Progenitor cell of endocrine pancreas (in vitro differentiated cells): ENCODE results near the gene FADS6. TPM values are rescaled to one million over a fixed set of nuclear protein-coding genes. Genes with fewer than 3 reads are reported as not detected.
A peak's percentile ranks its signal among the peaks of the same experiment; 100 is the strongest.

Experiments
- DNase-seq: peaks from one replicate; pipeline ENCODE4 v3.0.0; 2021; ENCODE audit warnings: low spot score; ENCODE audit not compliant: unreplicated experiment
- H3K27ac Mint-ChIP-seq: 2 replicates; pipeline ENCODE4 v1.8.0; 2021; ENCODE audit warnings: mild to moderate bottlenecking, moderate library complexity, mixed read lengths
- H3K27me3 Mint-ChIP-seq: 2 replicates; pipeline ENCODE4 v1.8.0; 2021; ENCODE audit warnings: mixed read lengths
- H3K36me3 Mint-ChIP-seq: 2 replicates; pipeline ENCODE4 v1.8.0; 2022; ENCODE audit warnings: mixed read lengths; ENCODE audit not compliant: insufficient read depth
- H3K4me1 Mint-ChIP-seq: 2 replicates; pipeline ENCODE4 v1.8.0; 2021; ENCODE audit warnings: low read depth, mixed read lengths
- H3K4me3 Mint-ChIP-seq: 2 replicates; pipeline ENCODE4 v1.8.0; 2021; ENCODE audit warnings: low read depth, mild to moderate bottlenecking, moderate library complexity, mixed read lengths
- H3K9me3 Mint-ChIP-seq: 2 replicates; pipeline ENCODE4 v1.8.0; 2021; ENCODE audit warnings: low read depth, mixed read lengths
- total RNA-seq: library from RNA; stranded (reverse); gene quantifications from 2 replicates; pipeline ENCODE4 v1.2.1, GENCODE V29; 2021
- TF ChIP-seq, protein P1 (sequence below): fragments of 200-600 bp; sonication (generic); IDR thresholded peaks from one replicate; pipeline ENCODE4 v1.5.0; 2021; ENCODE audit warnings: antibody characterized with exemption, mild to moderate bottlenecking; ENCODE audit not compliant: unreplicated experiment

FADS6 gene
- total RNA-seq, 1 donor from 2014 or later: 0.14 TPM

DNA sequence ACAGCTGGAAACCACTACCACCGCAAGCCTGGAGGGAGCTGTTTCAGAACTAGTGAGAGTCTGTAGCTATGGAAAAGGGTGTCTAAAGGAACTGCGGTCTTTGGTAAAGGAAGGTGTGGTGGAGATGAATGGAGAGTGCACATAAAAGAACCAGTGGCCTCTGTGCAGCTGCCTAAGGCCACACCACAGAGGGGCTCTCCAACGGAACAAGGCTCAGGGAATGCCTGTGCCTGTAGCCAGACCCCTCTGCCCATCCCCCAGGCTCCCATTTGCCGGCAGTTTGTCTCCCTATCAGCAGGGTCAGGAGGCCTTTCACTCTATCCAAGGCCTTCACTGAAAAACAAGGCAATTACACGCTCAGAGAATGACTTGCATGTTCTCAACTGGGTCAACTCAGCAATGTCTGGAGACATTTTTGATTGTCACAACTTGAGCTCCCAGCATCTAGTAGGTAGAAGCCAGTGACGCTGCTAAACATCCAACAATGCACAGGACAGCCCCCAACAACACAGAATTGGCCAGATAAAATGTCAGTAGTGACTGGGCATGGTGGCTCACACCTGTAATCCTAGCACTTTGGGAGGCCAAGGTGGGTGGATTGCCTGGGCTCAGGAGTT, 17.3 kb downstream of the FADS6 start:
- no peak for DNase-seq
- TF ChIP-seq, protein P1, sequence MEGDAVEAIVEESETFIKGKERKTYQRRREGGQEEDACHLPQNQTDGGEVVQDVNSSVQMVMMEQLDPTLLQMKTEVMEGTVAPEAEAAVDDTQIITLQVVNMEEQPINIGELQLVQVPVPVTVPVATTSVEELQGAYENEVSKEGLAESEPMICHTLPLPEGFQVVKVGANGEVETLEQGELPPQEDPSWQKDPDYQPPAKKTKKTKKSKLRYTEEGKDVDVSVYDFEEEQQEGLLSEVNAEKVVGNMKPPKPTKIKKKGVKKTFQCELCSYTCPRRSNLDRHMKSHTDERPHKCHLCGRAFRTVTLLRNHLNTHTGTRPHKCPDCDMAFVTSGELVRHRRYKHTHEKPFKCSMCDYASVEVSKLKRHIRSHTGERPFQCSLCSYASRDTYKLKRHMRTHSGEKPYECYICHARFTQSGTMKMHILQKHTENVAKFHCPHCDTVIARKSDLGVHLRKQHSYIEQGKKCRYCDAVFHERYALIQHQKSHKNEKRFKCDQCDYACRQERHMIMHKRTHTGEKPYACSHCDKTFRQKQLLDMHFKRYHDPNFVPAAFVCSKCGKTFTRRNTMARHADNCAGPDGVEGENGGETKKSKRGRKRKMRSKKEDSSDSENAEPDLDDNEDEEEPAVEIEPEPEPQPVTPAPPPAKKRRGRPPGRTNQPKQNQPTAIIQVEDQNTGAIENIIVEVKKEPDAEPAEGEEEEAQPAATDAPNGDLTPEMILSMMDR: no peak
- H3K36me3 Mint-ChIP-seq: no peaks in the 10 kb centered on the region
- no peak overlapping the region for H3K4me3 Mint-ChIP-seq
- peaks cover 4% of the 10 kb centered on the region for H3K27me3 Mint-ChIP-seq
- H3K4me1 Mint-ChIP-seq: peaks cover 32% of the 10 kb centered on the region
- H3K27ac Mint-ChIP-seq: peak overlapping the region; percentile 71
- H3K9me3 Mint-ChIP-seq: no peaks in the 10 kb centered on the region

DNA sequence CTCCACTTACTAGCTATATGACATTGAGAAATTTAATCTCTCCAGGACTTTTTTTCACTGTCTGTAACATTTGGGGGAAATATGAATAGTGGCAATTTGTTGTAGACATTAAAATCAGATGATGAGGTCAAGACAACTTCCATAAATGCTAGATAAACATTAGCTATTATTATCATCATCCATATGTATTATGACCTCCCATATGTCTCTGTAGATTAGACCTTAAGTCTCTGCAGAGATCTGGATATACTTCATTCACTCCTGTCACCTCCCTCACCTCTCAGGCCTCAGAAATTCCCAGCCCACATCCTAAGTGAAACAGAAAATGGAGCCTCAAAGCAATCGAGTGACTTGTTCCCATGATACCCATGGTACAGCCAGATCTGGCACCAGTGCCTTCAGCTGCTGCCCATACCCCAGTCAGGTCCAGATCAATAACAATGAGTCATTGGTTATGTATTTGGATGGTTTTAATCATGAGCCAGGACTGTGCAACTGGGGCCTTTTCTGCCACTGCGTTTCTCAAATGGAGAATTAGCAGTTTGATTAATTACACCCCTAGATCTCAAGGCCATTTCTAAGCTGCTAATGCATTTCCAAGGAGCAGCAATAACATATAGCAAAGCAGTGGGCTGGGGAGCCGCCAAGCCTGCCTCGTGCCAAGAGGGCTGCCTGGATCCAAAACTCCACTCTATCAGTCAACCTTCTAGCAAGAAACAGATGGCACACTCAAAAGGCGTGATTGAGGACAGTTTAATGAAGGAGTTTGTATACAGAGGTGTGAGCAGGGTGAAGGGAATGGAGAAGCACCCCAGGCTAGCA, 18.1 kb downstream of the FADS6 start:
- Mint-ChIP-seq H3K36me3 (no peaks in the 10 kb centered on the region), H3K4me3 (peak overlapping the region; percentile 13), H3K9me3 (no peaks in the 10 kb centered on the region), H3K4me1 (peaks cover 32% of the 10 kb centered on the region), H3K27ac (peak overlapping the region; percentile 71), H3K27me3 (peaks cover 4% of the 10 kb centered on the region)
- TF ChIP-seq, protein P1: no peak
- DNase-seq: no peak

DNA sequence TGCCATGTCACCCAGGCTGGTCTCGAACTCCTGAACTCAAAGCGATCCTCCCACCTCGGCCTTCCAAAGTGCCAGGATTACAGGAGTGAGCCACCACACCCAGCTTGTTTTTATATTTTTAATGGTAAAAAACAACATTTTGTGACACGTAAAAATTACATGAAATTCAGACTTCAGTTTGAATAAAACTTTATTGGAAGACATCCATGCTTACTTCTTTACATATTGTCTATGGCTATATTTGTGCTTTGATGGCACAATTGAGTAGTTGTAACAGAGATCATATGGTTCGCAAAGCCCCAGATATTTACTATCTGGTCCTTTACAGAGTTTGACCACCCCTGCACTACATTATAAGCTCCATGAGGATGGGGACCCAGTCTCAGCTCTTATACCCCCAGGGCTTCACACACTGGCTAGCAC, 18.8 kb downstream of the FADS6 start:
- Mint-ChIP-seq H3K4me3 (no peak overlapping the region), H3K27ac (peak overlapping the region; percentile 29), H3K4me1 (peaks cover 32% of the 10 kb centered on the region), H3K27me3 (peaks cover under 1% of the 10 kb centered on the region), H3K36me3 (no peaks in the 10 kb centered on the region), H3K9me3 (no peaks in the 10 kb centered on the region)
- no peak for DNase-seq
- TF ChIP-seq, protein P1: no peak

DNA sequence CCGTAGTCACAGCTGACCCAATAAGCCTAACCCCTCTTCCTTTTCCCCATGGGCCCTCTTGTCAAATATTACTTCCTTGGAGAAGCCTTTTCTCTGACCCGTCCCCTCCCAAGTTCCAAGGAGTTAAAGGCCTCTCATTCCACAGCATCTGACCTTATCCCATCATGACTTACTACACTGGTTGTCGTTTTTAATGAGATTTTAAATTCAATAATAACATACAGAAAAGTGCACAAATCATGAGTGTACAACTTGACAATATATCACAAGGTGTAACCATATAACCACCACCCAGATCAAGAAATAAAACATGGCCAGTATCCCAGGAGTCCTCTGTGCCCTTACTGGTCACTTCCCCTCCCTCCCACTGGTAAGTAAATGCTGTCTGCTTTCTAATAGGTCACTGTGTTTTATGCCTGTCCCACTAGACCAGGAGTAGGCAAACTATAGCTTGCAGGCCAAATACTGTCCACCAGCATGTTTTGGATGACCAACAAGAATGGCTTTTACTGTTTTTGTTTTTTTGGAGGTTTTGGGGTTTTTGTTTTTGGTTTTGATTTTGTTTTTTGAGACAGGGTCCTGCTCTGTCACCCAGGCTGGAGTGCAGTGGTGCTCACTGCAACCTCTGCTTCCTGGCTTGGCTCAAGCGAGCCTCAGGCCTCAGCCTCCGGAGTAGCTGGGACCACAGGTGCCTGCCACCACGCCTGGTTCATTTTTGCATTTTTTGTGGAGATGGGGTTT, 19.4 kb downstream of the FADS6 start:
- H3K27me3 Mint-ChIP-seq: no peaks in the 10 kb centered on the region
- no peaks in the 10 kb centered on the region for H3K9me3 Mint-ChIP-seq
- TF ChIP-seq, protein P1: no peak
- peak overlapping the region; percentile 97 for H3K27ac Mint-ChIP-seq
- no peak for DNase-seq
- peak overlapping the region; percentile 90 for H3K4me3 Mint-ChIP-seq
- H3K36me3 Mint-ChIP-seq: no peaks in the 10 kb centered on the region
- H3K4me1 Mint-ChIP-seq: peaks cover 32% of the 10 kb centered on the region
